ENCODE data around the gene ANXA4.

The ANXA4 gene

GRCh38 chr2:69801745-69802290, 59.9 kb downstream of the ANXA4 start:
- TF ChIP-seq CTCF (IDR thresholded peaks at IDR 0.05; ENCODE audit: extremely low read depth, missing control alignments) = no peak
- no peak for DNase-seq (ENCODE audit: low spot score)

- peak; percentile 36 for DNase-seq (ENCODE audit: low spot score)
Measured at GRCh38 chr2:69802781-69803367, 60.9 kb downstream of the ANXA4 start.

DNA sequence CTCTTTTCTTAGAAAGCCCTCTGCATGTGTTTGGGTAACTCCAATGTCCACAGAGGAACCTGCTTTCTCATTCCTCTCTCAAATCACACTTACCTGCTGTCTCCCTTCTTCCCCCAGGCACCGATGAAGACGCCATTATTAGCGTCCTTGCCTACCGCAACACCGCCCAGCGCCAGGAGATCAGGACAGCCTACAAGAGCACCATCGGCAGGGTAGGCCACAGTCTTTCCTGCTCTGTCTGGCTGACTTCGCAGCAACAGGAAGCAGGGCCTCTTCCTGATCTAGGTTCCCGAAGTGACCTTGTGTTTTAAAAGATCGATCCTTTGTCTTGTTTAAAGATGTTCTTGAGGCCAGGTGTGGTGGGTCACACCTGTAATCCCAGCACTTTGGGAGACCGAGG, 62.5 kb downstream of the ANXA4 start:
- no peak for TF ChIP-seq CTCF (IDR thresholded peaks at IDR 0.05; ENCODE audit: extremely low read depth, missing control alignments)
- DNase-seq (ENCODE audit: low spot score) = no peak

GRCh38 chr2:69805887-69806286, 64.0 kb downstream of the ANXA4 start:
- no peak for TF ChIP-seq CTCF (IDR thresholded peaks at IDR 0.05; ENCODE audit: extremely low read depth, missing control alignments)
- DNase-seq (ENCODE audit: low spot score) = no peak

DNA sequence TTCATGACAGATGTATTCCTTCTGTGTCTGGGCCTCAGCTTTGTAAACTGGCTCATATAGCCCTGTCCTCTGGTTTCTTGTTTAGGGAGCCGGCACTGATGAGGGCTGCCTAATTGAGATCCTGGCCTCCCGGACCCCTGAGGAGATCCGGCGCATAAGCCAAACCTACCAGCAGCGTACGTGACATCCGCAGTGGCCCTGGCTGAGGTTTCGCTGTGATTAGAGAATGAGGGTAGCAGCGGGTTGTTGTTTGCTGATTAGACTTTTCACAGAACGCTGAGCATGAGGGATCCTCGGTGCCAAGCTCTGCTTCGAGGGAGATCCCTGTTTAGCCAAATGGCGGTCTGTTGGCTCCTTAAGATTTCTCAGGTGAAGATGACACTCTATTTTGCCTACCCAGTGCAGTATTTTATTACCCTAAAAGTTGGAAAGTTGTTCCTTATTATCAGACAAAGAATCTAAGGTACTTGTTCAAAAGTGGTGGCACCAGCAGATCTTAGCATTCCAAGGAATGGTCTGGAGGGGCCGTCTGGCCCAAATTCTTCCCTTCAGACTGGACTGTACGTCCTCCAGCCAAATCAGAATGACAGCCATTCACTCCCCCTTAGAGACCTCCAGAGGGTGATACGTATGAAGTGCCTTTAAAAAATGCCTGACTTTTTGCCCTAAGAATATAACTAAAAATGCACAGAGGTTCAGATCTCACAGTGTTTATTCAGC, 66.0 kb downstream of the ANXA4 start:
- no peak for DNase-seq (ENCODE audit: low spot score)
- no peak for TF ChIP-seq CTCF (IDR thresholded peaks at IDR 0.05; ENCODE audit: extremely low read depth, missing control alignments)

DNA sequence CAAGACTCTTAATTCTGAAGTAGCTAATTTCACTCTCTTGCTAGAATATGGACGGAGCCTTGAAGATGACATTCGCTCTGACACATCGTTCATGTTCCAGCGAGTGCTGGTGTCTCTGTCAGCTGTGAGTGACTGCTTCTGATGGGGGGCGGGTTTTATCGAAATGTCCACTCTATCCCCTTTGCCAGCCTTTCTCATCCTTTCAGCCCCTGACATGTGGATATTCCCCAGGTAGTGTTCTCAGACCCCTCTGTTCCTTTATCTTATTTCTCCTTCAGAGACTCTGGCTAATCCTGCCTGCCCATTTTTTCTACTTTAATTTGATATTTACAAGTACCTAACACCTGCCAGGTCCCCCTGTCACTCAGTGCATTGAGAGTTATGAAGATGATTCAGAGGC, 68.6 kb downstream of the ANXA4 start:
- DNase-seq (ENCODE audit: low spot score) = no peak
- no peak for TF ChIP-seq CTCF (IDR thresholded peaks at IDR 0.05; ENCODE audit: extremely low read depth, missing control alignments)

DNA sequence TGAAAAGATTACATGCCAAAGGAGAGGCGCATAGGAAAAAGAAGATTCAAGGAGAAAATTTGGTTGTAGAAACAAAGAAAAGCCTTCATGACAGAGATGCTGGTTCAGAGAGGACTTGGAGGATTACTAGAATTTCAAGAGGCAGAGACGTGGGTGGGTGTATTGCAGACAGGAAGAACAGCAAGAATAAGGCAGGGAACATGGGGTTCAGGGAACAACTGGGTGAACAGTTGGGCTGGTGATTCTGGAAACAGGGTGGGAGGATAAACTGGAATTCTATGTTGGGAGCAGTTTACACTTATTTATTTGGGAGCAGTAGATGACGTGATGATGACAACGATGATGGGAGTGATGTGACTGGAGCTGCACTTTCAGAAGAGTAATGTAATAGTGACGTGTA, 69.1 kb downstream of the ANXA4 start:
- no peak for DNase-seq (ENCODE audit: low spot score)
- no peak for TF ChIP-seq CTCF (IDR thresholded peaks at IDR 0.05; ENCODE audit: extremely low read depth, missing control alignments)

DNA sequence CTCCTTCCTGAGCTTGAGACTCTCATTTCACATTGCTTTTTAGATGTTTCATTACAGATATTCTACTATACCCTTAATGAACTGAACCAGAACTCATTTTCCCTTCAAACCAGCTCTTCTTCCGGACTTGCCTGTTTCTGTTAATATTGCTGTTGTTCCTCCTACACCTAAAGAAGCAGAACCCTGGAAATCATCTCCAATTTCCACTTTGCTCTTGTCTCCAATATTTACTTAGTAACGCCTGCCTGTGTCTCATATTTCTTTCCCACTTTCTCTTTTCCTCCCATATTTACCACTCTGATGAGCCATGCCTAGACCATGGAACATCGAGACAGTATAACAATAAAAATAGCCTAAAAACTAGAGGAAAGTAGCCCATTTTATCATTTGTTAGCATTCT, 69.7 kb downstream of the ANXA4 start:
- DNase-seq (ENCODE audit: low spot score) = no peak
- no peak for TF ChIP-seq CTCF (IDR thresholded peaks at IDR 0.05; ENCODE audit: extremely low read depth, missing control alignments)
